ENCODE measurements around the gene SLIT1.
"Not testable (repeated sequence)": the region's sequence is repeated elsewhere in the genome, so short reads cannot be mapped to it uniquely, and the experiment has no call there.

Gene SLIT1

DNA sequence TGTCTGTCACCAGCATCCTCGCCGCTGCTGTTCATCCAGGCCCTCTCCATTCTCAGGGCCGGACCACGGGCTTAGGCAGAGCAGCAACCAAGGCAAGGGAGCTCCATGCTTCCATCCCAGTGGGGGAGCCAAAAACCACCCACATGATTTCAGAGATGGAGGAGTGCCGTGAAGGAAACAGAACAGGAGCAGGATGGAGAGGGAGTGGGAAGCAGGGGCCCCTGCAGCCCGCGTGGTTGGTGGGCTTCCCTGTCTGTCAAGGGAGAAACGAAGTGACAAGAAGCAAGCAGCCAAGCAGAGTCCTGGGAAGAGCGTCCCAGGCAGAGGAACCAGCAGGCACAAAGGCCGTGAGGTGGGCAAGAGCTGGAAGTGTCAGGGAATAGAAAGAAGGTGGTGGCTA is 95.7 kb downstream of the SLIT1 start:
- DNase-seq: no peak
- intact Hi-C loops (cut with DNase I): no loop called here

DNA sequence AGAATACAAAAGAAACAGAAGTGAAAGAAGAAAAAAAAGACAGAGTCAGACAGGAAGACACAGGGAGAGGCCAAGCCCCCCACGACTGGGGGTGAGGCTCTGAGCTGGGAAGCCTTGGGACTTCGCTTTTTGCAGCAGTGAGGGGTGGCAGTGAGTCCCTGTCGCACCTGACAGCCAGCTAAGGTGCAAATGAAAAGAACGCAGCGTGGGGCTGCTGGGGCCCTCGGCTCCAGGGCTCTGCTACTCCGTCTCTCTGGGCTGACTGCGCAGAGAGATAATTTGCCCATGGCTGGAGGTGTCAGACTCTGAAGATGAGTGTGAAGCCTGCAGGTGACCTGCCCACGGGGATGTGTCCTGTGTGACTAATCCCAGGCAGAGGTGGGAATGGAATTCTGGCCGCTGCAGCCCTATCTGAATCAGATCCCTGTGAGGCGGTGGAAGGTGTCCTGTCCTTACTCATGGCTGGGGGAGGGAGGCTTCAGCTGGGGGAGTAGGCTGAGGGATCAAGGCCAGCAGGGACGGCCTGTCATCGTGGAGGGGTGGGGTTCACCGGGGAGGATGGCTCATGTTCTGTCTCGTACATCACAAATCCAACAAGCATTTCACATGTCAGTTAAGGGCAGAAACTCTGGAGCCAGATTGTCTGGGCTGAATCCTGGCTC is 96.4 kb downstream of the SLIT1 start:
- peak in 1 of 10 donors; percentile 36 for DNase-seq
- intact Hi-C loops (cut with DNase I): no loop called here

GRCh38 chr10:97087296-97087695 is 98.5 kb downstream of the SLIT1 start:
- intact Hi-C loops (cut with DNase I): no loop called here
- no peak for DNase-seq

- intact Hi-C loops (cut with DNase I): no loop called here
Observed at GRCh38 chr10:97086530-97086929, 99.2 kb downstream of the SLIT1 start.

GRCh38 chr10:97083228-97083829 is 102.4 kb downstream of the SLIT1 start:
- intact Hi-C loops (cut with DNase I): no loop called here
- DNase-seq: no peak

More at GRCh38 chr10:97086530-97086929, 99.2 kb downstream of the SLIT1 start:
- DNase-seq: no peak

- intact Hi-C loops (cut with DNase I); DNase-seq: not testable (repeated sequence)
Observed at GRCh38 chr10:97082575-97082974, 103.2 kb downstream of the SLIT1 start.

GRCh38 chr10:97081621-97082235 is 104.0 kb downstream of the SLIT1 start:
- intact Hi-C loops (cut with DNase I): no loop called here
- DNase-seq: peak in 2 of 10 donors; percentile 32 to 49

GRCh38 chr10:97080051-97080776 is 105.5 kb downstream of the SLIT1 start:
- DNase-seq: peak in 1 of 10 donors; percentile 47
- intact Hi-C loops (cut with DNase I): no loop called here

DNA sequence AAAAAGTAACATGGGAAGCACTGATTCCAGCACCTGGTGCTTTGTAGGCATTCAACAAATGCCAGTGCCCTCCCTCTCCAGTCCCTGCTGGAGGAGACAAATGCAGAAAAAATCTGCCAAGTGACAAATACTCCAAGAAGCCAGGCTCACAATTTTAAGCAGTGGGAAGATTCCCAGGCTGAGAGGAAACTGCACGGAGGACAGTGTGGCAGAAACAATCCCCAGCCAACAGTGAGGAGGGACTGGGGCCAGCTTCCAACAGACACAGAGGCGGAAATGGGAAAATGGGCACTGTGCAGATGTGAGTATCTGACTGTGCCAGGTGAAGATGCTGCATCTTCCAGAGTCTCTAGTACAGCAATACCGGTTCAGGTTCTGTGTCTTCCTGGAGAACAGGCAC is 106.3 kb downstream of the SLIT1 start:
- intact Hi-C loops (cut with DNase I): no loop called here
- peak in 5 of 10 donors; percentile 36 to 82 (median 48) for DNase-seq

DNA sequence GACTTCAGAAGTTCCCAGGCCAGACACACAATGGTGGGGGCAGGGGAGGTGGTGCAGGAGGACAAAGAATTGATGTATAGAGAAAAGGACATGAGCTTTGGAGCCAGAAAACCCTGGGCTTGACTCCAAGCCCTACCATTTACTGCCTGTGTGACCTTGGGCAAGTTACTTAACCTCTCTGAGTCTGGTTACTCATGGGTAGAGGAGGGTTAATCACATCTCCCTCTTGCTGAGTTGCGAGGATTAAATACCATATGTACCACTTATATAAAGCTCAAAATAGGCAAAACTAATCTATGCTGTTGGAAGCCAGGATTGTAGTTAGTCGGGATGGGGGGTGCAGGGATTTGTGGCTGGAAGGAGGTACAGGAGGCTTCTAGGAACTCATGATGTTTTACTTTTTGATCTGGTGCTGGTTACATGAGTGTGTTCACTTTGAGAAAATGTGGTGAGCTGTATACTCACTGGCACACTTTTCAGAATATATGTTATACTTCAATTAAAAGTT is 106.8 kb downstream of the SLIT1 start:
- DNase-seq: peak in 1 of 10 donors; percentile 18
- intact Hi-C loops (cut with DNase I): no loop called here

DNA sequence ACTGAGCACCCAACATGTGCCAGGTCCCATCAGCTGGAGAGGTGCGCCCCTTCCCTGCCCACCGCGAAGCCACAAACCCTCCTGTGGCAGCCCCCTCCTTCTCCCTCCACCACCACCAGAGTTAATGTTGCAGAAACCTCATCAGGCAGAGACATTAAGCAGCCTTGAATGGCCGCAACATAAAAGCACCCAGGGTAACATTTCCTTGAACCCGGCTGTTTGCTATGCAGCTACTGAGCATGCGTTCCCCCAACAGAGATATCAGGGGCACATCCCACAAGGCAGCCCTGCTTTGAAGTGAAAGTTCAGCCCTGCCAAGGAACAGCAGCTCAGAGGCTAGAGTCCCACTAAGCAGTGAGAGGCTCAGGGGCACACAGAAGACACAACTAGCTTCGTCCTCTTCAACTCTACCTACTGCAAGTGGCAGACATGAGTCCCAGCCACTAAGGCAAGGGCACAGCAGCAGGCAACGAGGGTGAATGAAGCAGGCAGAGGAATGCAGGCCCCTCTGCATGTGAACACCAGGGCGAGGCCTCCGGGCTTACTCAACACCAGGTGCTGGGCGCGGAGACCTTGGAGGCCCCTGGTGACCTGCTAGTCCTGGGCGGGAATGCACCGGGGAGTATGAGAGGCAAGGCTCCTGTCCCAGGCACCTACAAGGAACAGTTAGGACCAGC is 107.4 kb downstream of the SLIT1 start:
- DNase-seq: peak in 2 of 10 donors; percentile 14 to 49
- intact Hi-C loops (cut with DNase I): no loop called here

DNA sequence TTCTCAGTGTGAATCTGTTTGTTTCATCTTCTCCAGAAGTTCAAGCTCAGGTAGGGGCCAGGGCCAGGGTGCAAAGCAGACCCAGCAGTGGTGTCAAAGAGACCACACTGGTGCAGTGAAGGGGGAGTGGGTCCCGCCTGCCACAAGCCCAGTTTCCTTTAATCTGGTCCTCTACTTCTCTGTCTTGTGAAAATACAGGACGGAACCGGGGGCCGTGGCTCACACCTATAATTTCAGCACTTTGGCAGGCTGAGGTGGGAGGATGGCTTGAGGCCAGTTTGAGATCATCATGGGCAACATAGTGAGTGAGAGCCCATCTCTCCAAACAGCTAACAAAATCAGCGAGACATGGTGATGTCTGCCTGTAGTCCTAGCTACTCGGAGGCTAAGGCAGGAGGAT is 109.0 kb downstream of the SLIT1 start:
- intact Hi-C loops (cut with DNase I): no loop called here
- peak in 3 of 10 donors; percentile 70 to 86 (median 73) for DNase-seq

- intact Hi-C loops (cut with DNase I): no loop called here
- DNase-seq: peak in 3 of 10 donors; percentile 49 to 79 (median 52)
Observed at GRCh38 chr10:97075961-97076525, 109.7 kb downstream of the SLIT1 start.

DNA sequence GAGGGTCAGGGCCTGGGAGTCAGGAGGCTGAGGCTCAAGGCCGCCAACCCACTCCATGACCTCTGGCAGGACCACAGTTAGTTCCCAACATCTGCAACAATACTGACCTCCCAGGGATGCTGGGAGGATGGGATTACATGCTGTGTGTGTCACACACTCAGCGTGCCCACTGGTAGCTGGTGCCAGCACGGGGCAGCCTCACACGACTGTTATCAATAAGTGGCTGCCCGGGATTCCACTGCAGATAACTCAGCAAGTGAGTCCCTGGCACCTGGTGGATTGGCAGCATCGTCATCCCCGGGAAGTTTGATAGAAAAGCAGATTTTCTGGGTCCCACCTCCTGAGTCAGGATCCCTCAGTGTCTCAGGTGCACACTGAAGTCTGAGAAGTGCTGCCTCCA is 110.3 kb downstream of the SLIT1 start:
- intact Hi-C loops (cut with DNase I): no loop called here
- DNase-seq: peak in 3 of 10 donors; percentile 15 to 80 (median 67)

DNA sequence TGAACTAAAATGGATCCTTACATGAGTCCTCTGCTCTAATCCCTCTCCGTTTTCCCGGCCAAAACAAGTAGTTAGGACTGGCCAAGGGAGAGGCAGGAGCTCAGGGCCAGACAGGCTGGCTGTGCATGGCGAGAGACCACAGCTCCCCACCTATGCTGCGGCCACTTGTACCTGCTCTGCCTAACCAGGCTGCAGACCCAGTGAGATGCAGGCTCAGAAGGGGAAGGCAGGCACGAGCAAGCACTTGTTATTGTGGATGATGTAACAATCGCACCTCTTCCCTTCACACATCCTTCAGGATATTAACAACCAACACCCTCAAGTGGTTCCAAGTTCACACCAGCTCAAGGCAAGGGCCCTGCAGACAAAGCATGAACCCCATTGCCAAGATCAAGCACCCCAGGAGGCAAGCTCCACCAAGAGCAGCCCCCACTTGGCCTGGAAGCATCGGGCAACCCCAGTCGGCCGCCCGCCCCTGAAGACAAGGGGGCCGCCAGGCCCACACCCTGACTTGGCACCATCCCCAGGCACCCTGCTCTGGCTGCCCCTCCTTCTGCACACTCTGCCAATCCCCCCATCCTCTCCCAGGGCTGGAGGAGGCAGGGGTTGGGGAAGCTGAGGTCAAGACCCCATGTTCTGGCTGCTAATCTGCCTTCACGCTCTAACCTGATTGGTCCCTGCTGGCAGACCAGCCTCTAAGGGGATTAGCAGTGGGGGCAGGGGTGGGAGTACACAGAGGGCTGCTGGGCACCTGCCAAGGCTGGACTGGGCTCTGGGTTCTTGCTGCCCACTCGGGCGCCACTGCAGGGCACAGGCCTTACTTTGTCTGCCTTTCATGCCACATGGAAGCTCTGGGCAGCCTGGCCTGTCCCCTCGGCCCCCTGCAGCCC is 111.3 kb downstream of the SLIT1 start:
- intact Hi-C loops (cut with DNase I): no loop called here
- peak in 3 of 10 donors; percentile 72 to 82 (median 81) for DNase-seq

DNA sequence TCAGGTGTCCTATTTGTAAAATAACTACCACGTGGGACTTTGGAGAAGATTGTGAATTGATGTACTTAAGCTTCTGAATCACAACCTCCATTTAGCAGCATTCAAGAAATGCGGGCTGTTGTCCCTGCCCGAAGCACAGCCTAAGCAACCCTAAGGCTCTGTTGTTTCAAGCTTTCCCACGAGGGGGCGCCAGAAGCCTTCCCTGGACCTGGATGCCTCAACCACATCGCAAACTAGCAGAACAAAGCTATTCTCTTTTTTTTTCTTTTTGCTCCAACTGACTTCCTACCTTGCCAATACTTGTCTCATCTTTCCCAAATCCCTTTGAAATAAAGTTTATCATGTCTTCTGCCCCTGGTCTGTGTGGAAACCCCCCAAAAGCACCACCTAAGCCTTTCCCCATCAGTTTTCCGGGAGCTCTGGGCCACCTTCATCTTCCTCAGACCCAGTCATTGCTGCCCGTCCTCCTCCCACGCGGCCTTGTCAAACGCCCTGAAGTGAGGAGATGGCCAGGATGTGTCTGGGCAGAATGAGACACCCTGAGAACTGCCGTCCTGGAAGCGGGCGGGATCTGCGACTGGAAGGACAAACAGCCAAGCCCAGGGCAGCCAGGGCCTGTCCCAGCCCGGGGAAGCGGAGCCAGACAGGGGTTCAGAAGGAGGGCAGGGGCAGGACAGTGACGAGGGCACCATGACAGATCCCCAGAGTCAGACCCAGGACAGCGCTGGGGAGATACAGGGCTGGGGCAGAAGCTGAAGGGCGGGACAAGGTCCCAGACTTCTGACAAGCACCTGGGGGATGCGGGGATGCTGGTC is 112.7 kb downstream of the SLIT1 start:
- DNase-seq: peak; percentile 73 to 98 (median 94)
- intact Hi-C loops (cut with DNase I): loop anchor here (1.0 kb wide), 1 partner anchor 137 kb away; no protein-coding TSS in a partner anchor

DNA sequence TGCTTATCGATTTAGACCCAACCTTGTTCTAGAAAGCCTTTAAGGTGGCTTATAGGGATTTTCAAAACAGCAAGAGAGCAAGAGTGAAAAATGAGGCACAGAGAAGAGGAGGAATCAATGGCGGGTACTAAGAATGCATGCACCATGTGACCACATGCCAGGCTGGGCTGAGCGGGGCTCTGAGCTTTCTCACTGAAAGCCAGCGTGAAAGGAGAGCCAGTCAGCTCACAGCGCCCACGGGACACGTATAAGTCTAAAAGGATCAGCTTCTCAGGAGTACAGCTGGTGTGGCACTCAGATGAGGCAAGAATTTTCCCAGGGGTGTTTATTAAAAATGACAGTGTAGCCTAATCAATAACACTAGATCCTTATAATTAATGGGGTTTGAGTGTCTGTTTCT is 114.3 kb downstream of the SLIT1 start:
- DNase-seq: peak in 3 of 10 donors; percentile 26 to 66 (median 52)
- intact Hi-C loops (cut with DNase I): no loop called here
